ENCODE results near the gene CACNB3.
"Not testable (repeated sequence)": the region's sequence is repeated elsewhere in the genome, so short reads cannot be mapped to it uniquely, and the experiment has no call there.

The CACNB3 gene

DNA sequence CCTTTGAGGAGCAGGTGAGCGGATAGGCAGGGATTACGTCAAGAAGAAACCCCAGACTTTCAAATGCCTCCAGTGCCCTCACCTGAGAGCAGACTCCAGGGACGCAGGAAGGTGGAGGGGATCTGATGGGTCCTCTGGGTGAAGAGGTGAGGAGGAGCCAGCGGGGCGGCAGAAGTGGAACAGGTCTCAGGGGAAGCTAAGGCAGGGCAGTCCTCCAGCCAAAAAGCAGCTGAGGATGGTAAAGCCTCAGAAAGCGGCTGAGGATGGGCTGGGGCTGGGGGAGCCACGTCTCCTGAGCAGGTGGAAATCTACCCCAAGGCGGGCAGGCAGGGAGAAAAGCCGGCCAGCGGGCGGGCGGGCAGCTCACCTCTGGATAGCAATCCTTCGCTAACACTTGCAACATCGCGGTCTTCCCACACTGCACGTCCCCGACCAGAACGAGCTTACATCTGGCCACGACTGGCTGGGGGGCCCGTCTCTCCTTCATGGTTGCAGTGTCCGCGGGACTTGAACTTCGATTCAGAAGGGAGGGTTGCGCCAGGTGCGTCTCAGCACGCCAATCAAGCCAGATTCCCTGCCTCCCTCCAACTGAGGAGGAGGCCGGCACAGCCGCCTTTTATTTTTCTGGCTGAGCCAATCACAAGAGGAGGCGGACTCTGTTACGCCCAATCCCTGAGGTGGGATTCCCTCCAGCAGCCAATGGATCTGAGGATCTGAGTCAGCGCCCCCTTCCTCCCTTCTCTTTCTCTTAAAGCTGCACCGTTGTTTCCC, 47.2 kb downstream of the CACNB3 start, which contains the start of gene RND1:
RND1 (minus strand) TSS at position 590 of the 771 bp plus-strand sequence; CDS start at position 487, 103 bp downstream.
- in situ Hi-C loops (cut with HindIII; ENCODE audit: low pct_ligation_motif_present, low pct_unique_long_range_greater_than_20kb, low sequenced_read_pairs), result no loop called here
- peak; percentile 97 for DNase-seq

DNA sequence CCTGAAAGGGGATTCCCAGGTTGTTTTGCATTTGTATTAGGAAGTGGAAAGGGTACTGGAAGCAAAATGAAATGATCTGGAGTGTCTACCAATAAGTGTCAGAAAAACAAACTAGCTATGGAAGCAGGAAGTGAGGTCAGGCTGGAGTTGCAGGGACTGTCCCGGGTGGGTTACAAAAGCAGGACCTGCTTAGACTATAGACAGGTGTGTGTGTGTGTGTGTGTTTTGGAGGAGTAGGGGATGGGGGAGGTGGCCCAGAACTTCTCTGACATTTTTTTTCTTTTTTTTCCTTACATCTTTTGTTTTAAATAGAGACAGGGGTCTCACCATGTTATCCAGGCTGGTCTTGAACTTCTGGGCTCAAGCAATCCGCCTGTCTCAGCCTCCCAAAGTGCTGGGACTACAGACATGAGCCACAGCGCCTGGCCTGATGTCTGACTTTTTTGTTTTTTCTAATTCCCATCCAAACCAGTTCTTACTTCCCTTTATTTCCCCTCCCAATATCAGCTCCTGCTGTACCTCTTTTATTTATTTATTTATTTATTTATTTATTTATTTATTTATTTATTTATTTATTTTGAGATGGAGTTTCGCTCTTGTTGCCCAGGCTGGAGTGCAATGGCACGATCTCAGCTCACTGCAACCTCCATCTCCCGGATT, 47.9 kb downstream of the CACNB3 start:
- no peak for DNase-seq
- in situ Hi-C loops (cut with HindIII; ENCODE audit: low pct_ligation_motif_present, low pct_unique_long_range_greater_than_20kb, low sequenced_read_pairs), result no loop called here

DNA sequence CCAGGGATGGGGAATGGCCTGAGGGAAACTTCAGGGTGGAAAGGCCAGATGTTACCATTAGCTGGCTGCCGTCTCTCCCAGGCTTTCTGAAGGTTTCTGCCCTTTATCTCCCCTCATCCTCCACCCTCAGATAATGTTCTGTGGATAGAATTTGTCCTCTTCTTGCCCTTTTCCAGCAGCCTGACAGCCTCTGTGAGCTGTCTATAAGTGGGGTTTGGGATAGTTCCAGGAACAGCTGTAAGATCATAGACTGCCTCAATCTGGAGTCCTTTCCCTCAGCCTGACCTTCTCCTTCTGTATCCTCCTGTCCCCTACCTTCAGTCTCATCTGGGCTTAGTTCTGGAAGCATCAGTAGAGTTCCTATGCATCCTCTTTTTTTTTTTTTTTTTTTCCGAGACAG, 50.2 kb downstream of the CACNB3 start:
- in situ Hi-C loops (cut with HindIII; ENCODE audit: low pct_ligation_motif_present, low pct_unique_long_range_greater_than_20kb, low sequenced_read_pairs), result no loop called here

DNA sequence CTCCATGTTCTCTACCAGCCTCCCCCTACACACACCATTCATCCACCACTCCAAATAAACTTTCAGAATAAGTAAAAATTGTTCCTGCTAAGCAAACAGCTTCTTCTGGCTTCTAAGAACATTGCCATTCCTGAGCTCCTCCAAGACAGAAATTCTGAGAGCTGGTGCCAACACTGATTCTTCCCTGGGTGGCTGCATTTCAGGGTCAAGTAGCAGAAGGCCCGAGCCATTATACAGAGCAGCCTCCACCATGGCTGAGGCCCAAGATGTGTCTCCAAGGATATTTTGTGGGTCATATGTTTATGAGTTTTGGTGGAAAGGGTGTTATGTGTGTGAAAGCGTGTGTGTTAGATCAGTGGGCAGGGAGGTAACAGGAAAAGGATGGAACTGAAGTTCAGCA, 50.9 kb downstream of the CACNB3 start:
- in situ Hi-C loops (cut with HindIII; ENCODE audit: low pct_ligation_motif_present, low pct_unique_long_range_greater_than_20kb, low sequenced_read_pairs), result no loop called here
- no peak for DNase-seq

More for the DNA sequence above, 50.2 kb downstream of the CACNB3 start:
- DNase-seq, result no peak

DNA sequence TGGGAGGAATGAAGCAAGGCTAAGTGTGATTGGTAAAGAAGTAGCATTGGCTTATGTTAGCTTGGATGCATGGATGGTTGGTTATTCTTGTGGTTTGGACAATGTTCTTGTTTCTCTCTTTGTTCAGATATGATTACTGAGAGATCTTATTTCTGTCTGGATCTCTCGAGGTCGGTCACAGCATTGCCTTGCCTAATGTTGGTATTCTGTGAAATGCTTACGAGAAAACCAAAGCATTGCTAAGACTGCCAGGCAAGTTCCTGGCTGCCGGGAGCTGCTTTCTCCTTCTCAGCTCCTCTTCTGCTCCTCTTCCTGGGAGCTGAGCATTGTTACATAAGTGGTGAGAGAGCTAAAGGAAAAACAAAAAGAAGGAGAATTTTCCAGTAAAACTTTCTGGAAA, 54.8 kb downstream of the CACNB3 start:
- no peak for DNase-seq
- in situ Hi-C loops (cut with HindIII; ENCODE audit: low pct_ligation_motif_present, low pct_unique_long_range_greater_than_20kb, low sequenced_read_pairs), result no loop called here

DNA sequence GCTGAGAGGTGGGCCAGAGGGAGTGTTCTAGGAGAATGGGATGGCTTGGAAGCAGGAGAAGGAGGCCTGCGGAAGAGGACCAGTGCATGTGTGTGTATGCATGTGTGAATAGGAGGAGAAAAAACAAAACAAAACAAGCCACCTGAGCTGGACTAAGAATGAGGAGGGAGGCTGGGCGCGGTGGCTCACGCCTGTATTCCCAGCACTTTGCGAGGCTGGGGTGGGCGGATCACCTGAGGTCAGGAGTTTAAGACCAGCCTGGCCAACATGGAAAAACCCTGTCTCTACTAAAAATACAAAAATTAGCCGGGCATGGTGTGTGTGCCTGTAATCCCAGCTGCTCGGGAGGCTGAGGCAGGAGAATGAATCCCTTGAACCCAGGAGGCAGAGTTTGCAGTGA, 55.2 kb downstream of the CACNB3 start:
- in situ Hi-C loops (cut with HindIII; ENCODE audit: low pct_ligation_motif_present, low pct_unique_long_range_greater_than_20kb, low sequenced_read_pairs); DNase-seq: not testable (repeated sequence)

DNA sequence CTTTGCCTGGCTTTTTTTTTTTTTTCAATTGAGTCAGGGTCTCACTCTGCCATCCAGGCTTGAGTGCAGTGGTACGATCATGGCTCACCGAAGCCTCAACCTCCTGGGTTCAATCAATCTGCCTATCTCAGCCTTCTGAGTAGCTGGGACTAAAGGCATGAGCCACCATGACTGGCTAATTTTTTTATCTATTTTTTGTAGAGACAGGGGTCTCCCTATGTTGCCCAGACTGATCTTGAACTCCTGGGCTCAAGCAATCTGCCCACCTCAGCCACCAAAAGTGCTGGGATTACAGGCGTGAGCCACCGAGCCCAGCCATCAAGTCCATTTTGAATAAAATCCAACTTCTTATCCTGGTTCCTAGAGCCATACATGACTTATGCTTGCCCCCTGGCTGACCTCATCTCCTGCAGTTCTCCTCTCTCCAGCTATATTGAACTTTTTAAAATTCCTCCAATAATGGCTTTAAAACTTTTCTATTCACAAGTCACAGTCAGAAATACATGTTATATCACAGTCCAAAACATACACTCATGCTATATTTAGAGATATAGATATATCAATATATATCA, 57.7 kb downstream of the CACNB3 start:
- DNase-seq, result no peak
- in situ Hi-C loops (cut with HindIII; ENCODE audit: low pct_ligation_motif_present, low pct_unique_long_range_greater_than_20kb, low sequenced_read_pairs), result no loop called here
